SK-N-SH (cell line): ENCODE data around the gene MPHOSPH8. TPM values are rescaled to one million over a fixed set of nuclear protein-coding genes. Genes with fewer than 3 reads are reported as not detected.

ENCODE experiments used
- CTCF ChIA-PET: fragments of 300-600, 350-600 bp; formaldehyde crosslinking; extraction: SDS; loops from one replicate; lab custom pipeline; 2021; lab: Yijun Ruan, JAX
- POLR2A ChIA-PET: fragments of 350-600 bp; sonication (Branson Sonifier 250); formaldehyde crosslinking; extraction: SDS; loops from one replicate; lab custom pipeline; 2020; ENCODE audit warnings: antibody characterized with exemption, inconsistent platforms; lab: Yijun Ruan, JAX
- DNase-seq: peaks from one replicate; pipeline ENCODE4 v3.0.0; 2012
- H2AFZ ChIP-seq: fragments of 200-600 bp; sonication (generic); 2 replicates; pipeline ENCODE4 v1.8.1; 2016; ENCODE audit warnings: antibody characterized with exemption, mild to moderate bottlenecking, low read depth
- H3F3A ChIP-seq: fragments of 200-600 bp; sonication (generic); replicated peaks from 2 replicates; pipeline ENCODE3; 2016; ENCODE audit warnings: antibody characterized with exemption, mild to moderate bottlenecking; ENCODE audit not compliant: insufficient read depth
- H3K27ac ChIP-seq, 2 experiments: fragments of 200-500 bp in 1 of 2; fragments of 200-600 bp in 1 of 2; sonication (Bioruptor generic) in 1 of 2; sonication (generic), shearing (Covaris generic) in 1 of 2; 2 replicates each; pipeline versions ENCODE4 v1.5.1 to v1.6.1; 2014 to 2016; ENCODE audit warnings: low read depth in 2 of 2, inconsistent platforms in 1 of 2, low read length in 1 of 2, mild to moderate bottlenecking in 1 of 2, mixed read lengths in 1 of 2
- H3K27me3 ChIP-seq: fragments of 200-600 bp; sonication (generic), shearing (Covaris generic); 2 replicates; pipeline ENCODE4 v1.6.1; 2016; ENCODE audit warnings: mixed run types; ENCODE audit not compliant: insufficient read depth
- H3K36me3 ChIP-seq, 2 experiments: fragments of 200-500 bp in 1 of 2; fragments of 200-600 bp in 1 of 2; sonication (Bioruptor generic) in 1 of 2; sonication (generic) in 1 of 2; replicated peaks in 1 of 2; 2 replicates each; pipeline versions ENCODE3 to v1.5.1; 2014 to 2016; ENCODE audit warnings: low read length in 1 of 2, mild to moderate bottlenecking in 1 of 2; ENCODE audit not compliant: insufficient read depth in 2 of 2, control insufficient read depth in 1 of 2
- H3K4me1 ChIP-seq, 2 experiments: fragments of 200-500 bp in 1 of 2; fragments of 200-600 bp in 1 of 2; sonication (Bioruptor generic) in 1 of 2; sonication (generic), shearing (Covaris generic) in 1 of 2; 2 replicates each; pipeline versions ENCODE4 v1.5.1 to v1.6.1; 2014 to 2016; ENCODE audit warnings: low read depth in 1 of 2, low read length in 1 of 2, mixed run types in 1 of 2; ENCODE audit not compliant: insufficient read depth in 2 of 2, control insufficient read depth in 1 of 2
- H3K4me2 ChIP-seq: fragments of 200-600 bp; sonication (generic), shearing (Covaris generic); 2 replicates; pipeline ENCODE4 v1.6.1; 2017; ENCODE audit warnings: mixed run types
- H3K4me3 ChIP-seq, 2 experiments: fragments of 200-500 bp in 1 of 2; fragments of 200-600 bp in 1 of 2; sonication (Bioruptor generic) in 1 of 2; sonication (generic), shearing (Covaris generic) in 1 of 2; 2 replicates each; pipeline versions ENCODE4 v1.5.1 to v1.8.1; 2014 to 2016; ENCODE audit warnings: low read depth in 2 of 2, inconsistent platforms in 1 of 2, low read length in 1 of 2, mild to moderate bottlenecking in 1 of 2, mixed read lengths in 1 of 2, moderate library complexity in 1 of 2
- H3K79me2 ChIP-seq: fragments of 200-600 bp; sonication (generic); 2 replicates; pipeline ENCODE4 v1.8.1; 2017; ENCODE audit warnings: mild to moderate bottlenecking; ENCODE audit not compliant: insufficient read depth
- H3K9ac ChIP-seq: fragments of 200-600 bp; sonication (generic); 2 replicates; pipeline ENCODE4 v1.6.1; 2017; ENCODE audit warnings: mixed run types
- H3K9me2 ChIP-seq: fragments of 200-600 bp; sonication (generic); 2 replicates; pipeline ENCODE4 v1.6.1; 2017; ENCODE audit warnings: mixed run types
- H3K9me3 ChIP-seq: fragments of 200-600 bp; sonication (generic); 2 replicates; pipeline ENCODE4 v1.6.1; 2017; ENCODE audit warnings: mixed run types, mild to moderate bottlenecking, moderate library complexity
- H4K20me1 ChIP-seq: fragments of 200-600 bp; sonication (generic); 2 replicates; pipeline ENCODE4 v1.6.1; 2017; ENCODE audit warnings: mild to moderate bottlenecking, mixed run types; ENCODE audit not compliant: insufficient read depth
- EP300 ChIP-seq, 2 experiments: IDR thresholded peaks; 2 replicates each; pipeline versions ENCODE4 v1.4.0 to v1.6.1; 2012; ENCODE audit warnings: borderline replicate concordance in 1 of 2, low read depth in 1 of 2, low read length in 1 of 2
- EZH2phosphoT487 ChIP-seq: fragments of 200-600 bp; sonication (generic); IDR thresholded peaks from 2 replicates; pipeline ENCODE4 v1.6.1; 2017; ENCODE audit warnings: low read depth, mixed run types, mild to moderate bottlenecking, antibody characterized with exemption, moderate library complexity, borderline replicate concordance
- FOXJ3 ChIP-seq: sonication (generic); formaldehyde crosslinking; IDR thresholded peaks from 2 replicates; pipeline ENCODE4 v1.5.1; 2020; ENCODE audit warnings: mild to moderate bottlenecking, missing genetic modification reagents
- GATA2 ChIP-seq: sonication (generic); formaldehyde crosslinking; IDR thresholded peaks from 2 replicates; pipeline ENCODE4 v1.5.0; 2020; ENCODE audit warnings: mild to moderate bottlenecking, missing genetic modification reagents
- NFIC ChIP-seq: IDR thresholded peaks from 2 replicates; pipeline ENCODE4 v1.4.0; 2012; ENCODE audit warnings: borderline replicate concordance
- NRF1 ChIP-seq: IDR thresholded peaks from 2 replicates; pipeline ENCODE4 v1.6.1; 2012; ENCODE audit warnings: low read depth, mild to moderate bottlenecking, low read length
- RCOR1 ChIP-seq: fragments of 150-350 bp; IDR thresholded peaks from 2 replicates; pipeline ENCODE4 v1.6.1; 2017; ENCODE audit warnings: antibody characterized with exemption, low read length
- RFX5 ChIP-seq: IDR thresholded peaks from 2 replicates; pipeline ENCODE4 v1.6.1; 2012; ENCODE audit warnings: mild to moderate bottlenecking, improper control_type of control experiment, low read length
- SIN3A ChIP-seq: IDR thresholded peaks from 2 replicates; pipeline ENCODE4 v1.6.1; 2012; ENCODE audit warnings: low read depth, mild to moderate bottlenecking, low read length, moderate library complexity, borderline replicate concordance
- SMC3 ChIP-seq: IDR thresholded peaks from 2 replicates; pipeline ENCODE4 v1.6.1; 2012; ENCODE audit warnings: low read depth, low read length, improper control_type of control experiment
- TEAD4 ChIP-seq: IDR thresholded peaks from 2 replicates; pipeline ENCODE4 v1.4.0; 2012; ENCODE audit warnings: mild to moderate bottlenecking, borderline replicate concordance; ENCODE audit not compliant: insufficient read depth
- WGBS: methylation state at CpG from one replicate; pipeline ENCODE4 v1.1.6; 2017; ENCODE audit warnings: low lambda C conversion rate; 5-methylcytosine and 5-hydroxymethylcytosine counted together
- polyA plus RNA-seq, 3 experiments: library from polyadenylated mRNA; depleted of rRNA; stranded (reverse); fragments of >200 nt; gene quantifications; 2 replicates each; pipeline ENCODE4 v1.2.3, GENCODE V29; 2012
- TF ChIP-seq, protein P1 (sequence below): IDR thresholded peaks from 2 replicates; pipeline ENCODE4 v1.4.0; 2012; ENCODE audit warnings: low read depth, borderline replicate concordance
- TF ChIP-seq, protein P2 (sequence below): IDR thresholded peaks from 2 replicates; pipeline ENCODE4 v1.4.0; 2012; ENCODE audit warnings: low read depth
- TF ChIP-seq, protein P3 (sequence below): fragments of 200-600 bp; sonication (generic); IDR thresholded peaks from 2 replicates; pipeline ENCODE4 v1.6.1; 2017; ENCODE audit warnings: antibody characterized with exemption, mild to moderate bottlenecking, moderate library complexity
- TF ChIP-seq, protein P4 (sequence below): IDR thresholded peaks from 2 replicates; pipeline ENCODE4 v1.4.0; 2012; ENCODE audit warnings: low read depth, borderline replicate concordance

Gene MPHOSPH8
- polyA plus RNA-seq, 1 of the 3 experiments (the other 2 are of a cell fraction): 11.1 TPM

DNA sequence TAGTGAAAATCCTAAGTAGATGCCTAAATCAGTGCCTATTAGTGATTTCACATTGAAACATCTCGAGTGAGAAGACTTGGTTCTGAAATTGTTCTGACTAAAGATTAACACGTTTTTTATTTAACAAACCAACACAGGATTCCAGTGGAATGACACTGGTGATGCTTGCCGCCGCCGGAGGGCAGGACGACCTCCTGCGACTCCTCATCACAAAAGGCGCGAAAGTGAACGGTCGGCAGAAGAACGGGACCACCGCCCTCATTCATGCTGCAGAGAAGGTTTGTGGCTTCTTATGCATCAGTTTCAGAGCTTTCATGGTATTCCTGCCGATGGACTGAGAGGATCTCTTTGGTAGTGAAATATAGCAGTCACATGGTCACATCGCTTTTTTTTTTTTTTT is 28.1 kb downstream of the MPHOSPH8 start:
- no peak overlapping the region for H2AFZ ChIP-seq
- H3K79me2 ChIP-seq: no peaks in the 10 kb centered on the region
- H3K9ac ChIP-seq: no peak overlapping the region
- H3K9me3 ChIP-seq: no peaks in the 10 kb centered on the region
- DNase-seq: no peak
- H4K20me1 ChIP-seq: no peaks in the 10 kb centered on the region
- peaks cover 0 to 18% of the 10 kb centered on the region in 2 experiments; a peak in 1 of 4 replicates for H3K4me1 ChIP-seq
- no peaks in the 10 kb centered on the region for H3K27me3 ChIP-seq
- no peaks in the 10 kb centered on the region for H3K9me2 ChIP-seq
- no peak overlapping the region for H3K27ac ChIP-seq
- peaks cover 3% of the 10 kb centered on the region for H3F3A ChIP-seq
- CTCF ChIA-PET: interaction anchor here (1.1 kb wide), 1 partner anchor 18 kb away, joined by 3 read pairs; no protein-coding TSS in a partner anchor
- H3K4me3 ChIP-seq: no peak overlapping the region
- 91% methylated on average over 15 of the region's 15 CpGs for WGBS
- peaks cover 28 to 45% of the 10 kb centered on the region in 2 experiments for H3K36me3 ChIP-seq
- TF ChIP-seq RCOR1 (no peak), NRF1 (no peak), NFIC (no peak), FOXJ3 (CRISPR knock-in tag) (no peak), GATA2 (no peak), SMC3 (no peak), RFX5 (no peak), SIN3A (no peak), EP300 (IDR thresholded peaks at IDR 0.05; ENCODE audit: borderline replicate concordance in 1 of 2, low read depth in 1 of 2, low read length in 1 of 2) (no peak), TEAD4 (no peak), EZH2phosphoT487 (no peak)
- TF ChIP-seq, protein P1, sequence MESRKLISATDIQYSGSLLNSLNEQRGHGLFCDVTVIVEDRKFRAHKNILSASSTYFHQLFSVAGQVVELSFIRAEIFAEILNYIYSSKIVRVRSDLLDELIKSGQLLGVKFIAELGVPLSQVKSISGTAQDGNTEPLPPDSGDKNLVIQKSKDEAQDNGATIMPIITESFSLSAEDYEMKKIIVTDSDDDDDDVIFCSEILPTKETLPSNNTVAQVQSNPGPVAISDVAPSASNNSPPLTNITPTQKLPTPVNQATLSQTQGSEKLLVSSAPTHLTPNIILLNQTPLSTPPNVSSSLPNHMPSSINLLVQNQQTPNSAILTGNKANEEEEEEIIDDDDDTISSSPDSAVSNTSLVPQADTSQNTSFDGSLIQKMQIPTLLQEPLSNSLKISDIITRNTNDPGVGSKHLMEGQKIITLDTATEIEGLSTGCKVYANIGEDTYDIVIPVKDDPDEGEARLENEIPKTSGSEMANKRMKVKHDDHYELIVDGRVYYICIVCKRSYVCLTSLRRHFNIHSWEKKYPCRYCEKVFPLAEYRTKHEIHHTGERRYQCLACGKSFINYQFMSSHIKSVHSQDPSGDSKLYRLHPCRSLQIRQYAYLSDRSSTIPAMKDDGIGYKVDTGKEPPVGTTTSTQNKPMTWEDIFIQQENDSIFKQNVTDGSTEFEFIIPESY: no peak
- TF ChIP-seq, protein P2, sequence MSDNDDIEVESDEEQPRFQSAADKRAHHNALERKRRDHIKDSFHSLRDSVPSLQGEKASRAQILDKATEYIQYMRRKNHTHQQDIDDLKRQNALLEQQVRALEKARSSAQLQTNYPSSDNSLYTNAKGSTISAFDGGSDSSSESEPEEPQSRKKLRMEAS: no peak
- TF ChIP-seq, protein P3, sequence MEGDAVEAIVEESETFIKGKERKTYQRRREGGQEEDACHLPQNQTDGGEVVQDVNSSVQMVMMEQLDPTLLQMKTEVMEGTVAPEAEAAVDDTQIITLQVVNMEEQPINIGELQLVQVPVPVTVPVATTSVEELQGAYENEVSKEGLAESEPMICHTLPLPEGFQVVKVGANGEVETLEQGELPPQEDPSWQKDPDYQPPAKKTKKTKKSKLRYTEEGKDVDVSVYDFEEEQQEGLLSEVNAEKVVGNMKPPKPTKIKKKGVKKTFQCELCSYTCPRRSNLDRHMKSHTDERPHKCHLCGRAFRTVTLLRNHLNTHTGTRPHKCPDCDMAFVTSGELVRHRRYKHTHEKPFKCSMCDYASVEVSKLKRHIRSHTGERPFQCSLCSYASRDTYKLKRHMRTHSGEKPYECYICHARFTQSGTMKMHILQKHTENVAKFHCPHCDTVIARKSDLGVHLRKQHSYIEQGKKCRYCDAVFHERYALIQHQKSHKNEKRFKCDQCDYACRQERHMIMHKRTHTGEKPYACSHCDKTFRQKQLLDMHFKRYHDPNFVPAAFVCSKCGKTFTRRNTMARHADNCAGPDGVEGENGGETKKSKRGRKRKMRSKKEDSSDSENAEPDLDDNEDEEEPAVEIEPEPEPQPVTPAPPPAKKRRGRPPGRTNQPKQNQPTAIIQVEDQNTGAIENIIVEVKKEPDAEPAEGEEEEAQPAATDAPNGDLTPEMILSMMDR: no peak
- TF ChIP-seq, protein P4, sequence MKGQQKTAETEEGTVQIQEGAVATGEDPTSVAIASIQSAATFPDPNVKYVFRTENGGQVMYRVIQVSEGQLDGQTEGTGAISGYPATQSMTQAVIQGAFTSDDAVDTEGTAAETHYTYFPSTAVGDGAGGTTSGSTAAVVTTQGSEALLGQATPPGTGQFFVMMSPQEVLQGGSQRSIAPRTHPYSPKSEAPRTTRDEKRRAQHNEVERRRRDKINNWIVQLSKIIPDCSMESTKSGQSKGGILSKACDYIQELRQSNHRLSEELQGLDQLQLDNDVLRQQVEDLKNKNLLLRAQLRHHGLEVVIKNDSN: no peak
- TF ChIP-seq, all 33 proteins: peak for 0
- H3K4me2 ChIP-seq: no peak overlapping the region
- POLR2A ChIA-PET: interaction anchor here (0.6 to 1.0 kb wide), 2 partner anchors 10 to 297 kb away, joined by 3 to 4 read pairs; no protein-coding TSS in a partner anchor
